ENCODE data around the gene GNAS.

DNA sequence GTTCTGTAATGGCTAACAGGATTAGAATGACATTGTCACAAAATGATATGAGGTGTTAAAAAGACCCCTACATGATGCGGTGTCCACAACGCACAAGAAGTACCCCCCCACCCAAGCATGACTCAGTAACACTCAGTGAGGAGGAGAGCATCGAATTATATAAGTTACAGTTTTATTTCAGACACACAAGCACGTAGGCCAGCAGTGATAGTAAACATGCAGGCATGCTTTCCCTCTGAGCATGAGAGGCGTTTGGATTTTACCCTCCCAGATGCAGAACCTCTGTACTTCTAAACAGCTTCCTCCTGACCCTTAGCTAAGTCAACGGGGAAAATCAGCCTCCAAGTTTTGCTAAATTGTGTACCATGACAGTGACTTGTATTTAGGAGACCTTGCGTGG lies 23.9 kb downstream of the GNAS start:
- TF ChIP-seq, protein P1, sequence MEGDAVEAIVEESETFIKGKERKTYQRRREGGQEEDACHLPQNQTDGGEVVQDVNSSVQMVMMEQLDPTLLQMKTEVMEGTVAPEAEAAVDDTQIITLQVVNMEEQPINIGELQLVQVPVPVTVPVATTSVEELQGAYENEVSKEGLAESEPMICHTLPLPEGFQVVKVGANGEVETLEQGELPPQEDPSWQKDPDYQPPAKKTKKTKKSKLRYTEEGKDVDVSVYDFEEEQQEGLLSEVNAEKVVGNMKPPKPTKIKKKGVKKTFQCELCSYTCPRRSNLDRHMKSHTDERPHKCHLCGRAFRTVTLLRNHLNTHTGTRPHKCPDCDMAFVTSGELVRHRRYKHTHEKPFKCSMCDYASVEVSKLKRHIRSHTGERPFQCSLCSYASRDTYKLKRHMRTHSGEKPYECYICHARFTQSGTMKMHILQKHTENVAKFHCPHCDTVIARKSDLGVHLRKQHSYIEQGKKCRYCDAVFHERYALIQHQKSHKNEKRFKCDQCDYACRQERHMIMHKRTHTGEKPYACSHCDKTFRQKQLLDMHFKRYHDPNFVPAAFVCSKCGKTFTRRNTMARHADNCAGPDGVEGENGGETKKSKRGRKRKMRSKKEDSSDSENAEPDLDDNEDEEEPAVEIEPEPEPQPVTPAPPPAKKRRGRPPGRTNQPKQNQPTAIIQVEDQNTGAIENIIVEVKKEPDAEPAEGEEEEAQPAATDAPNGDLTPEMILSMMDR (conservative IDR thresholded peaks at IDR 0.05) = no peak
- no peak for TF ChIP-seq ZFX (IDR thresholded peaks at IDR 0.05)

All from C4-2B (cell line).